HCT116 (cell line): ENCODE data around the gene UBE2V1.

Experiments
- ATF3 ChIP-seq: IDR thresholded peaks from 2 replicates; pipeline ENCODE4 v1.6.1; 2012
- CEBPB ChIP-seq: IDR thresholded peaks from 2 replicates; pipeline ENCODE4 v1.6.1; 2012; ENCODE audit warnings: low read depth
- EZH2 ChIP-seq: fragments of 200-600 bp; sonication (generic); IDR thresholded peaks from 2 replicates; pipeline ENCODE4 v1.6.1; 2017; ENCODE audit warnings: antibody characterized with exemption, mixed run types
- EZH2phosphoT487 ChIP-seq: fragments of 200-600 bp; IDR thresholded peaks from 2 replicates; pipeline ENCODE4 v1.6.1; 2018; ENCODE audit warnings: antibody characterized with exemption, borderline replicate concordance
- FOSL1 ChIP-seq: IDR thresholded peaks from 2 replicates; pipeline ENCODE4 v1.6.1; 2012; ENCODE audit warnings: low read depth
- JUND ChIP-seq: IDR thresholded peaks from 2 replicates; pipeline ENCODE4 v1.6.1; 2012
- POLR2A ChIP-seq: IDR thresholded peaks from 2 replicates; pipeline ENCODE4 v1.7.0; 2011; ENCODE audit warnings: borderline replicate concordance; ENCODE audit not compliant: insufficient read depth, insufficient read length; ENCODE audit errors: extremely low read depth
- POLR2AphosphoS5 ChIP-seq: IDR thresholded peaks from 2 replicates; pipeline ENCODE4 v1.6.1; 2011; ENCODE audit warnings: mild to moderate bottlenecking, low read depth, low read length, moderate library complexity
- RAD21 ChIP-seq: IDR thresholded peaks from 2 replicates; pipeline ENCODE4 v1.6.1; 2012; ENCODE audit warnings: low read depth, mild to moderate bottlenecking
- SP1 ChIP-seq: IDR thresholded peaks from 2 replicates; pipeline ENCODE4 v1.6.1; 2012; ENCODE audit warnings: low read depth
- TCF7L2 ChIP-seq: IDR thresholded peaks from 2 replicates; pipeline ENCODE4 v1.7.0; 2011; ENCODE audit warnings: borderline replicate concordance, inconsistent platforms; ENCODE audit not compliant: insufficient read depth, insufficient read length; ENCODE audit errors: extremely low read depth
- YY1 ChIP-seq: IDR thresholded peaks from 2 replicates; pipeline ENCODE4 v1.6.1; 2011; ENCODE audit warnings: low read length, low read depth, moderate library complexity, mild to moderate bottlenecking; ENCODE audit not compliant: insufficient replicate concordance; ENCODE audit errors: extremely low read depth
- TF ChIP-seq, protein P1 (sequence below), 3 experiments: fragments of 200-600 bp in 1 of 3; sonication (generic) in 1 of 3; IDR thresholded peaks in 2 of 3; conservative IDR thresholded peaks in 1 of 3; 2 replicates each; pipeline ENCODE4 v1.5.1; 2012 to 2017; ENCODE audit warnings: low read depth in 2 of 3, low read length in 2 of 3, antibody characterized with exemption in 1 of 3, borderline replicate concordance in 1 of 3, control low read depth in 1 of 3, mild to moderate bottlenecking in 1 of 3, mixed read lengths in 1 of 3, mixed run types in 1 of 3, moderate library complexity in 1 of 3; ENCODE audit not compliant: insufficient read depth in 1 of 3
- TF ChIP-seq, protein P2 (sequence below): IDR thresholded peaks from 2 replicates; pipeline ENCODE4 v1.6.1; 2011; ENCODE audit warnings: mild to moderate bottlenecking, low read length, moderate library complexity; ENCODE audit not compliant: insufficient replicate concordance; ENCODE audit errors: extremely low read depth

- TF ChIP-seq POLR2A, result no peak
- TF ChIP-seq, protein P1, sequence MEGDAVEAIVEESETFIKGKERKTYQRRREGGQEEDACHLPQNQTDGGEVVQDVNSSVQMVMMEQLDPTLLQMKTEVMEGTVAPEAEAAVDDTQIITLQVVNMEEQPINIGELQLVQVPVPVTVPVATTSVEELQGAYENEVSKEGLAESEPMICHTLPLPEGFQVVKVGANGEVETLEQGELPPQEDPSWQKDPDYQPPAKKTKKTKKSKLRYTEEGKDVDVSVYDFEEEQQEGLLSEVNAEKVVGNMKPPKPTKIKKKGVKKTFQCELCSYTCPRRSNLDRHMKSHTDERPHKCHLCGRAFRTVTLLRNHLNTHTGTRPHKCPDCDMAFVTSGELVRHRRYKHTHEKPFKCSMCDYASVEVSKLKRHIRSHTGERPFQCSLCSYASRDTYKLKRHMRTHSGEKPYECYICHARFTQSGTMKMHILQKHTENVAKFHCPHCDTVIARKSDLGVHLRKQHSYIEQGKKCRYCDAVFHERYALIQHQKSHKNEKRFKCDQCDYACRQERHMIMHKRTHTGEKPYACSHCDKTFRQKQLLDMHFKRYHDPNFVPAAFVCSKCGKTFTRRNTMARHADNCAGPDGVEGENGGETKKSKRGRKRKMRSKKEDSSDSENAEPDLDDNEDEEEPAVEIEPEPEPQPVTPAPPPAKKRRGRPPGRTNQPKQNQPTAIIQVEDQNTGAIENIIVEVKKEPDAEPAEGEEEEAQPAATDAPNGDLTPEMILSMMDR (IDR thresholded peaks at IDR 0.05 in 2 of 3, conservative IDR thresholded peaks at IDR 0.05 in 1 of 3; ENCODE audit: borderline replicate concordance in 1 of 3, insufficient read depth in 1 of 3, low read depth in 2 of 3, low read length in 2 of 3), result no peak
- TF ChIP-seq RAD21, result no peak
- TF ChIP-seq YY1, result no peak
- no peak for TF ChIP-seq EZH2
- TF ChIP-seq ATF3, result no peak
- no peak for TF ChIP-seq CEBPB
- no peak for TF ChIP-seq FOSL1
- TF ChIP-seq POLR2AphosphoS5, result no peak
- TF ChIP-seq, protein P2, sequence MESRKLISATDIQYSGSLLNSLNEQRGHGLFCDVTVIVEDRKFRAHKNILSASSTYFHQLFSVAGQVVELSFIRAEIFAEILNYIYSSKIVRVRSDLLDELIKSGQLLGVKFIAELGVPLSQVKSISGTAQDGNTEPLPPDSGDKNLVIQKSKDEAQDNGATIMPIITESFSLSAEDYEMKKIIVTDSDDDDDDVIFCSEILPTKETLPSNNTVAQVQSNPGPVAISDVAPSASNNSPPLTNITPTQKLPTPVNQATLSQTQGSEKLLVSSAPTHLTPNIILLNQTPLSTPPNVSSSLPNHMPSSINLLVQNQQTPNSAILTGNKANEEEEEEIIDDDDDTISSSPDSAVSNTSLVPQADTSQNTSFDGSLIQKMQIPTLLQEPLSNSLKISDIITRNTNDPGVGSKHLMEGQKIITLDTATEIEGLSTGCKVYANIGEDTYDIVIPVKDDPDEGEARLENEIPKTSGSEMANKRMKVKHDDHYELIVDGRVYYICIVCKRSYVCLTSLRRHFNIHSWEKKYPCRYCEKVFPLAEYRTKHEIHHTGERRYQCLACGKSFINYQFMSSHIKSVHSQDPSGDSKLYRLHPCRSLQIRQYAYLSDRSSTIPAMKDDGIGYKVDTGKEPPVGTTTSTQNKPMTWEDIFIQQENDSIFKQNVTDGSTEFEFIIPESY, result no peak
- TF ChIP-seq TCF7L2, result no peak
- TF ChIP-seq JUND, result no peak
- no peak for TF ChIP-seq SP1
- TF ChIP-seq EZH2phosphoT487, result no peak
These were observed 39.5 kb downstream of the UBE2V1 start for GRCh38 chr20:50073500-50073899.
